HEK293 (cell line): ENCODE data around the gene SCGB1C1.
A peak's percentile ranks its signal among the peaks of the same experiment; 100 is the strongest.

ENCODE experiments used
- CTCF ChIA-PET: fragments of 350-600 bp; formaldehyde crosslinking; extraction: SDS; loops from one replicate; lab custom pipeline; 2021; ENCODE audit warnings: antibody characterized with exemption; lab: Yijun Ruan, JAX
- POLR2A ChIA-PET: fragments of 300-600 bp; formaldehyde crosslinking; extraction: SDS; loops from one replicate; lab custom pipeline; 2020; ENCODE audit warnings: antibody characterized with exemption, inconsistent platforms; lab: Yijun Ruan, JAX
- H3K27ac ChIP-seq: fragments of 200-500 bp; sonication (Bioruptor generic); 2 replicates; pipeline ENCODE4 v1.5.1; 2014; ENCODE audit warnings: low read depth, low read length, control low read depth, inconsistent platforms; ENCODE audit errors: extremely low read depth
- H3K36me3 ChIP-seq, 2 experiments: fragments of 200-500 bp in 1 of 2; sonication (Bioruptor generic) in 1 of 2; 1 replicate in 1 of 2; 2 replicates in 1 of 2; pipeline ENCODE4 v1.5.1; 2014 to 2017; ENCODE audit warnings: inconsistent platforms in 2 of 2, low read length in 2 of 2; ENCODE audit not compliant: control insufficient read depth in 2 of 2, insufficient read depth in 1 of 2
- H3K4me1 ChIP-seq: fragments of 200-500 bp; sonication (Bioruptor generic); 2 replicates; pipeline ENCODE4 v1.5.1; 2014; ENCODE audit warnings: mild to moderate bottlenecking, low read length, inconsistent platforms; ENCODE audit not compliant: control insufficient read depth, insufficient read depth
- H3K4me3 ChIP-seq: 2 replicates; pipeline ENCODE4 v1.5.1; 2011; ENCODE audit warnings: low read depth, mild to moderate bottlenecking, control low read depth, low read length, moderate library complexity
- H3K9me3 ChIP-seq: fragments of 200-500 bp; sonication (Bioruptor generic); 2 replicates; pipeline ENCODE4 v1.5.1; 2014; ENCODE audit warnings: low read depth, low read length, inconsistent platforms; ENCODE audit not compliant: control insufficient read depth, insufficient read depth
- EGR2 ChIP-seq: fragments of 450-650 bp; formaldehyde crosslinking; IDR thresholded peaks from 2 replicates; pipeline ENCODE4 v1.5.1; 2016; ENCODE audit warnings: low read depth, missing biosample characterization, missing genetic modification characterization
- SALL2 ChIP-seq: fragments of 450-650 bp; formaldehyde crosslinking; IDR thresholded peaks from 2 replicates; pipeline ENCODE4 v1.5.0; 2017; ENCODE audit warnings: missing biosample characterization, mild to moderate bottlenecking, missing genetic modification characterization, borderline replicate concordance
- ZBTB7A ChIP-seq: fragments of 450-650 bp; formaldehyde crosslinking; IDR thresholded peaks from 2 replicates; pipeline ENCODE4 v1.5.1; 2016; ENCODE audit warnings: low read depth, missing biosample characterization, missing genetic modification characterization
- ZFHX2 ChIP-seq: fragments of 450-650 bp; formaldehyde crosslinking; conservative IDR thresholded peaks from 2 replicates; pipeline ENCODE4 v1.5.1; 2016; ENCODE audit warnings: missing biosample characterization, missing genetic modification characterization
- ZIC2 ChIP-seq: fragments of 450-650 bp; formaldehyde crosslinking; IDR thresholded peaks from 2 replicates; pipeline ENCODE4 v1.5.1; 2016; ENCODE audit warnings: missing biosample characterization, missing genetic modification characterization
- ZNF23 ChIP-seq: fragments of 450-650 bp; formaldehyde crosslinking; IDR thresholded peaks from 2 replicates; pipeline ENCODE4 v1.5.1; 2016; ENCODE audit warnings: missing biosample characterization, missing genetic modification characterization, borderline replicate concordance
- ZNF266 ChIP-seq: fragments of 450-650 bp; formaldehyde crosslinking; IDR thresholded peaks from 2 replicates; pipeline ENCODE4 v1.5.1; 2016; ENCODE audit warnings: missing biosample characterization, missing genetic modification characterization, low read depth
- ZNF274 ChIP-seq, 2 experiments: fragments of 200-500 bp in 1 of 2; fragments of 450-650 bp in 1 of 2; sonication (Bioruptor generic) in 1 of 2; formaldehyde crosslinking in 1 of 2; IDR thresholded peaks; 2 replicates each; pipeline versions ENCODE4 v1.5.1 to v1.6.1; 2014 to 2016; ENCODE audit warnings: borderline replicate concordance in 1 of 2, inconsistent platforms in 1 of 2, low read length in 1 of 2, missing biosample characterization in 1 of 2, missing genetic modification characterization in 1 of 2
- ZNF416 ChIP-seq: fragments of 450-650 bp; formaldehyde crosslinking; IDR thresholded peaks from 2 replicates; pipeline ENCODE4 v1.5.1; 2016; ENCODE audit warnings: missing biosample characterization, missing genetic modification characterization
- ZNF501 ChIP-seq: fragments of 450-650 bp; formaldehyde crosslinking; IDR thresholded peaks from 2 replicates; pipeline ENCODE4 v1.5.1; 2016; ENCODE audit warnings: missing biosample characterization, missing genetic modification characterization
- ZNF549 ChIP-seq: fragments of 450-650 bp; IDR thresholded peaks from 2 replicates; pipeline ENCODE4 v1.5.1; 2018; ENCODE audit warnings: missing biosample characterization, missing genetic modification characterization, mild to moderate bottlenecking, inconsistent platforms, moderate library complexity
- ZNF747 ChIP-seq: fragments of 450-650 bp; formaldehyde crosslinking; IDR thresholded peaks from 2 replicates; pipeline ENCODE4 v1.5.1; 2016; ENCODE audit warnings: missing biosample characterization, missing genetic modification characterization
- ZNF768 ChIP-seq: fragments of 450-650 bp; formaldehyde crosslinking; IDR thresholded peaks from 2 replicates; pipeline ENCODE4 v1.5.1; 2018; ENCODE audit warnings: missing biosample characterization, mild to moderate bottlenecking, missing genetic modification characterization
- ZSCAN16 ChIP-seq: fragments of 450-650 bp; formaldehyde crosslinking; IDR thresholded peaks from 2 replicates; pipeline ENCODE4 v1.5.1; 2016; ENCODE audit warnings: missing biosample characterization, missing genetic modification characterization
- ZSCAN30 ChIP-seq: fragments of 450-650 bp; IDR thresholded peaks from 2 replicates; pipeline ENCODE4 v1.5.1; 2018; ENCODE audit warnings: missing biosample characterization, mild to moderate bottlenecking, missing genetic modification characterization, moderate library complexity
- TF ChIP-seq, protein P1 (sequence below): fragments of 450-650 bp; formaldehyde crosslinking; IDR thresholded peaks from 2 replicates; pipeline ENCODE4 v1.5.1; 2016; ENCODE audit warnings: missing biosample characterization, missing genetic modification characterization, borderline replicate concordance
- TF ChIP-seq, protein P2 (sequence below): fragments of 450-650 bp; formaldehyde crosslinking; IDR thresholded peaks from 2 replicates; pipeline ENCODE4 v1.5.1; 2016; ENCODE audit warnings: missing biosample characterization, missing genetic modification characterization
- TF ChIP-seq, protein P3 (sequence below): fragments of 450-650 bp; IDR thresholded peaks from 2 replicates; pipeline ENCODE4 v1.5.1; 2018; ENCODE audit warnings: missing biosample characterization, missing genetic modification characterization
- TF ChIP-seq, protein P4 (sequence below): fragments of 450-650 bp; formaldehyde crosslinking; IDR thresholded peaks from 2 replicates; pipeline ENCODE4 v1.5.1; 2017; ENCODE audit warnings: missing biosample characterization, mild to moderate bottlenecking, missing genetic modification characterization, moderate library complexity

The SCGB1C1 gene

DNA sequence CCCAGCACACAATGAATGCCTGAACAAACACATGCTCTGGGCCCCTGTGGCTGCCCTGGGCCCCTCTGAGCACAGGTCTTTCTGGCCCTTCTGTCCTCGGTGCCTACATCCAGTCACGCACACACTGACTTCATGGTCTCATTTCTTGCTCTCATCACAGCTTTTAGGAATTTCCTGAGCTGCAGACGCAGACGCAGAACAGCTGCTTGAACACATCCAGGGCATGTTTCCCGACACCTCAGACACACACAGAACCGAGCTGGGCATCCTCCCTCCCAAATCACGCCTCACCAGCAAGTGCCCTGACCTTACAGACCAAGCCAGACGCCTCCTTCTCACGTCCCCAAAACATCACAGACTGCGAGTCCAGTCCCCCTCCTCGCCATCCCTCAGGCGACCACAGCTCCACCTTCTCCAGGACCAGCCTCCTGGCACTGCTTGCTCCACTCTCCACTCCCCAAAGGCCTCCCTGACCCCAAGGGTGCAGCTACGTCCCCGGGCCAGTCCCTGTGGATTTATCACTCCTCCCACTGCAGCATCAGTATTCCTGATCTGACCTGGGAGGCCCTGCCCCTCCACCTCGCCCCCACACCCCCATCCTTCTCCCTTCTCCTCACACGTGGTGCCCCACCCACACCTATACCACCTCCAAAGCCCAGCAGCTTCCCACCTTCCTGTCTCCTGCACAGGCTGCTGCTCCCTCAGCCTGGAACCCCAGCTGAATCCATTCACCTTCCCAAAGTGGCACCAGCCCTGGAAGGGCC, 30.3 kb downstream of the SCGB1C1 start:
- H3K9me3 ChIP-seq, result no peaks in the 10 kb centered on the region
- ChIA-PET CTCF (no interaction called here), POLR2A (no interaction called here)
- no peak overlapping the region for H3K27ac ChIP-seq
- no peaks in the 10 kb centered on the region for H3K4me1 ChIP-seq
- H3K4me3 ChIP-seq, result no peak overlapping the region
- peaks cover 0 to 36% of the 10 kb centered on the region in 2 experiments; a peak in 1 of 3 replicates for H3K36me3 ChIP-seq
- TF ChIP-seq EGR2 (tag by site-specific recombination) (peak; percentile 83), ZFHX2 (tag by site-specific recombination) (peak; percentile 80)
- TF ChIP-seq, protein P1, sequence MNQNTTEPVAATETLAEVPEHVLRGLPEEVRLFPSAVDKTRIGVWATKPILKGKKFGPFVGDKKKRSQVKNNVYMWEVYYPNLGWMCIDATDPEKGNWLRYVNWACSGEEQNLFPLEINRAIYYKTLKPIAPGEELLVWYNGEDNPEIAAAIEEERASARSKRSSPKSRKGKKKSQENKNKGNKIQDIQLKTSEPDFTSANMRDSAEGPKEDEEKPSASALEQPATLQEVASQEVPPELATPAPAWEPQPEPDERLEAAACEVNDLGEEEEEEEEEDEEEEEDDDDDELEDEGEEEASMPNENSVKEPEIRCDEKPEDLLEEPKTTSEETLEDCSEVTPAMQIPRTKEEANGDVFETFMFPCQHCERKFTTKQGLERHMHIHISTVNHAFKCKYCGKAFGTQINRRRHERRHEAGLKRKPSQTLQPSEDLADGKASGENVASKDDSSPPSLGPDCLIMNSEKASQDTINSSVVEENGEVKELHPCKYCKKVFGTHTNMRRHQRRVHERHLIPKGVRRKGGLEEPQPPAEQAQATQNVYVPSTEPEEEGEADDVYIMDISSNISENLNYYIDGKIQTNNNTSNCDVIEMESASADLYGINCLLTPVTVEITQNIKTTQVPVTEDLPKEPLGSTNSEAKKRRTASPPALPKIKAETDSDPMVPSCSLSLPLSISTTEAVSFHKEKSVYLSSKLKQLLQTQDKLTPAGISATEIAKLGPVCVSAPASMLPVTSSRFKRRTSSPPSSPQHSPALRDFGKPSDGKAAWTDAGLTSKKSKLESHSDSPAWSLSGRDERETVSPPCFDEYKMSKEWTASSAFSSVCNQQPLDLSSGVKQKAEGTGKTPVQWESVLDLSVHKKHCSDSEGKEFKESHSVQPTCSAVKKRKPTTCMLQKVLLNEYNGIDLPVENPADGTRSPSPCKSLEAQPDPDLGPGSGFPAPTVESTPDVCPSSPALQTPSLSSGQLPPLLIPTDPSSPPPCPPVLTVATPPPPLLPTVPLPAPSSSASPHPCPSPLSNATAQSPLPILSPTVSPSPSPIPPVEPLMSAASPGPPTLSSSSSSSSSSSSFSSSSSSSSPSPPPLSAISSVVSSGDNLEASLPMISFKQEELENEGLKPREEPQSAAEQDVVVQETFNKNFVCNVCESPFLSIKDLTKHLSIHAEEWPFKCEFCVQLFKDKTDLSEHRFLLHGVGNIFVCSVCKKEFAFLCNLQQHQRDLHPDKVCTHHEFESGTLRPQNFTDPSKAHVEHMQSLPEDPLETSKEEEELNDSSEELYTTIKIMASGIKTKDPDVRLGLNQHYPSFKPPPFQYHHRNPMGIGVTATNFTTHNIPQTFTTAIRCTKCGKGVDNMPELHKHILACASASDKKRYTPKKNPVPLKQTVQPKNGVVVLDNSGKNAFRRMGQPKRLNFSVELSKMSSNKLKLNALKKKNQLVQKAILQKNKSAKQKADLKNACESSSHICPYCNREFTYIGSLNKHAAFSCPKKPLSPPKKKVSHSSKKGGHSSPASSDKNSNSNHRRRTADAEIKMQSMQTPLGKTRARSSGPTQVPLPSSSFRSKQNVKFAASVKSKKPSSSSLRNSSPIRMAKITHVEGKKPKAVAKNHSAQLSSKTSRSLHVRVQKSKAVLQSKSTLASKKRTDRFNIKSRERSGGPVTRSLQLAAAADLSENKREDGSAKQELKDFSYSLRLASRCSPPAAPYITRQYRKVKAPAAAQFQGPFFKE, result no peak

DNA sequence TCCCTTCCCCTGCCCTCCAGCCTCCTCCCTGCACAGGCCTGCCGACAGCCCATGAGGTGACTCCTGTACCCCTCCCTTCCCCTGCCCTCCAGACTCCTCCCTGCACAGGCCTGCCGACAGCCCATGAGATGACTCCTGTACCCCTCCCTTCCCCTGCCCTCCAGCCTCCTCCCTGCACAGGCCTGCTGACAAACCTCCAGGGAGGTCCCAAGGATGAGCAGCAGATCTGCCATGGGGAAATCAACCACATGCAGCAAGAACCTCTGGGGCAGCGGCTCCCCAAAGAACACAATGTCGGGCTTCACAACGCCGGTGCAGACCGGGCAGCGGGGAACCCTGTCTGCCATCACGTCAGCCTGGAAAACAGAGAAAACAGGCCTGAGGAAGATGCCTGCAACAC, 31.0 kb downstream of the SCGB1C1 start:
- Histone ChIP-seq H3K36me3 (peaks cover 0 to 30% of the 10 kb centered on the region in 2 experiments; a peak in 1 of 3 replicates), H3K27ac (no peak overlapping the region), H3K4me1 (no peaks in the 10 kb centered on the region), H3K4me3 (no peak overlapping the region), H3K9me3 (no peaks in the 10 kb centered on the region)
- ChIA-PET POLR2A (interaction anchor here (0.7 kb wide), 1 partner anchor 170 kb away, joined by 4 read pairs; the partner anchor contains the start of gene PKP3), CTCF (no interaction called here)
- no peak for TF ChIP-seq ZNF274 (IDR thresholded peaks at IDR 0.05; ENCODE audit: low read length)
- no peak for TF ChIP-seq ZNF274 (tag by site-specific recombination; IDR thresholded peaks at IDR 0.05; ENCODE audit: borderline replicate concordance)
- TF ChIP-seq ZNF768 (tag by site-specific recombination), result no peak
- TF ChIP-seq ZNF23 (tag by site-specific recombination), result no peak
- TF ChIP-seq ZNF501 (tag by site-specific recombination), result no peak
- TF ChIP-seq SALL2, result no peak
- TF ChIP-seq ZNF416 (tag by site-specific recombination), result no peak

DNA sequence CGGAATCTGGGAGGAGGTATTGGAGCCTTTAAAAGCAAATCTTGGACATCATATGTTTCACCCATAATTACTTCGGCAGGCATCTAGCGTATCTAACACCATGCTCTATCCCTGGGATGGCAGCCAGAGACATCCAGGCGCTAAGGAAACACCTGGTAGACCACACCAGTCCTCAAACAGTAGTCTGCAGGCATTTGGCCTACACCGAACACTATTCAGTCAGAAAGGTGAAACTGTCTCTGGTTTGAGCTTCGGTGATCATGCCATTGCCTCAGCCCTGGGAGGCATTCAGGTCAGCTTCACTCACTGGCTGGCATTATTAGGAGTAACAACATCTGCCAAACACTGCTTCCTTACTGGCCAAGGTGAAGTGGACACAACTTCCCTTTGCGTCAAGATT, 31.5 kb downstream of the SCGB1C1 start:
- CTCF ChIA-PET, result interaction anchor here (0.9 kb wide), 1 partner anchor 27 kb away, joined by 3 read pairs; no protein-coding TSS in a partner anchor
- Histone ChIP-seq H3K9me3 (no peaks in the 10 kb centered on the region), H3K4me3 (no peak overlapping the region), H3K27ac (no peak overlapping the region), H3K4me1 (no peaks in the 10 kb centered on the region), H3K36me3 (peaks cover 0 to 24% of the 10 kb centered on the region in 2 experiments; a peak in 1 of 3 replicates)
- POLR2A ChIA-PET, result interaction anchor here (0.7 kb wide), 1 partner anchor 170 kb away, joined by 4 read pairs; the partner anchor contains the start of gene PKP3
- TF ChIP-seq, protein P2, sequence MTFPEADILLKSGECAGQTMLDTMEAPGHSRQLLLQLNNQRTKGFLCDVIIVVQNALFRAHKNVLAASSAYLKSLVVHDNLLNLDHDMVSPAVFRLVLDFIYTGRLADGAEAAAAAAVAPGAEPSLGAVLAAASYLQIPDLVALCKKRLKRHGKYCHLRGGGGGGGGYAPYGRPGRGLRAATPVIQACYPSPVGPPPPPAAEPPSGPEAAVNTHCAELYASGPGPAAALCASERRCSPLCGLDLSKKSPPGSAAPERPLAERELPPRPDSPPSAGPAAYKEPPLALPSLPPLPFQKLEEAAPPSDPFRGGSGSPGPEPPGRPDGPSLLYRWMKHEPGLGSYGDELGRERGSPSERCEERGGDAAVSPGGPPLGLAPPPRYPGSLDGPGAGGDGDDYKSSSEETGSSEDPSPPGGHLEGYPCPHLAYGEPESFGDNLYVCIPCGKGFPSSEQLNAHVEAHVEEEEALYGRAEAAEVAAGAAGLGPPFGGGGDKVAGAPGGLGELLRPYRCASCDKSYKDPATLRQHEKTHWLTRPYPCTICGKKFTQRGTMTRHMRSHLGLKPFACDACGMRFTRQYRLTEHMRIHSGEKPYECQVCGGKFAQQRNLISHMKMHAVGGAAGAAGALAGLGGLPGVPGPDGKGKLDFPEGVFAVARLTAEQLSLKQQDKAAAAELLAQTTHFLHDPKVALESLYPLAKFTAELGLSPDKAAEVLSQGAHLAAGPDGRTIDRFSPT (tag by site-specific recombination), result no peak
- TF ChIP-seq ZSCAN30 (tag by site-specific recombination) (no peak), ZNF747 (no peak), ZIC2 (tag by site-specific recombination) (no peak), ZNF549 (tag by site-specific recombination) (no peak), ZBTB7A (tag by site-specific recombination) (no peak), ZSCAN16 (tag by site-specific recombination) (no peak), ZNF266 (tag by site-specific recombination) (no peak)
- TF ChIP-seq, protein P3, sequence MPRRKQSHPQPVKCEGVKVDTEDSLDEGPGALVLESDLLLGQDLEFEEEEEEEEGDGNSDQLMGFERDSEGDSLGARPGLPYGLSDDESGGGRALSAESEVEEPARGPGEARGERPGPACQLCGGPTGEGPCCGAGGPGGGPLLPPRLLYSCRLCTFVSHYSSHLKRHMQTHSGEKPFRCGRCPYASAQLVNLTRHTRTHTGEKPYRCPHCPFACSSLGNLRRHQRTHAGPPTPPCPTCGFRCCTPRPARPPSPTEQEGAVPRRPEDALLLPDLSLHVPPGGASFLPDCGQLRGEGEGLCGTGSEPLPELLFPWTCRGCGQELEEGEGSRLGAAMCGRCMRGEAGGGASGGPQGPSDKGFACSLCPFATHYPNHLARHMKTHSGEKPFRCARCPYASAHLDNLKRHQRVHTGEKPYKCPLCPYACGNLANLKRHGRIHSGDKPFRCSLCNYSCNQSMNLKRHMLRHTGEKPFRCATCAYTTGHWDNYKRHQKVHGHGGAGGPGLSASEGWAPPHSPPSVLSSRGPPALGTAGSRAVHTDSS (tag by site-specific recombination), result no peak
- TF ChIP-seq, protein P4, sequence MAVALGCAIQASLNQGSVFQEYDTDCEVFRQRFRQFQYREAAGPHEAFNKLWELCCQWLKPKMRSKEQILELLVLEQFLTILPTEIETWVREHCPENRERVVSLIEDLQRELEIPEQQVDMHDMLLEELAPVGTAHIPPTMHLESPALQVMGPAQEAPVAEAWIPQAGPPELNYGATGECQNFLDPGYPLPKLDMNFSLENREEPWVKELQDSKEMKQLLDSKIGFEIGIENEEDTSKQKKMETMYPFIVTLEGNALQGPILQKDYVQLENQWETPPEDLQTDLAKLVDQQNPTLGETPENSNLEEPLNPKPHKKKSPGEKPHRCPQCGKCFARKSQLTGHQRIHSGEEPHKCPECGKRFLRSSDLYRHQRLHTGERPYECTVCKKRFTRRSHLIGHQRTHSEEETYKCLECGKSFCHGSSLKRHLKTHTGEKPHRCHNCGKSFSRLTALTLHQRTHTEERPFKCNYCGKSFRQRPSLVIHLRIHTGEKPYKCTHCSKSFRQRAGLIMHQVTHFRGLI (tag by site-specific recombination), result no peak
